Psoas muscle (tissue), 8 donors: Measurements from ENCODE around the gene P2RX5. TPM values are rescaled to one million over a fixed set of nuclear protein-coding genes. Genes with fewer than 3 reads are reported as not detected.
A peak's percentile ranks its signal among the peaks of the same experiment; 100 is the strongest.

Source experiments
- ATAC-seq, 4 donors: fragments of 200-7000 bp; cut with Tn5 transposase; one replicate each; pipeline ENCODE4 v1.9.1; 2020; ENCODE audit warnings: moderate library complexity in 3 of 4, mild to moderate bottlenecking in 2 of 4
- DNase-seq, 2 donors: peaks; one replicate each; pipeline ENCODE4 v3.0.0-alpha.2; 2020
- H3K27ac ChIP-seq: fragments of 200-600 bp; one replicate; pipeline ENCODE4 v1.8.0; 2022
- H3K27me3 ChIP-seq, 3 donors: fragments of 200-600 bp in 1 of 3; one replicate each; pipeline versions ENCODE4 v1.6.1 to v1.8.0; 2013 to 2022; ENCODE audit warnings: low read length in 2 of 3, mild to moderate bottlenecking in 2 of 3, moderate library complexity in 1 of 3; ENCODE audit not compliant: insufficient read depth in 3 of 3
- H3K36me3 ChIP-seq, 2 donors: fragments of 200-600 bp in 1 of 2; one replicate each; pipeline versions ENCODE4 v1.6.1 to v1.8.0; 2013 to 2022; ENCODE audit warnings: low read depth in 1 of 2, mild to moderate bottlenecking in 1 of 2, moderate library complexity in 1 of 2; ENCODE audit not compliant: insufficient read depth in 1 of 2
- H3K4me1 ChIP-seq: fragments of 200-600 bp; one replicate; pipeline ENCODE4 v1.8.0; 2022
- H3K4me3 ChIP-seq: fragments of 200-600 bp; one replicate; pipeline ENCODE4 v1.8.0; 2022; ENCODE audit warnings: mild to moderate bottlenecking
- H3K9me3 ChIP-seq: fragments of 200-600 bp; one replicate; pipeline ENCODE4 v1.8.0; 2022
- WGBS, 3 donors: extraction: QIAGEN DNeasy Blood & Tissue Kit; methylation state at CpG; one replicate each; pipeline versions ENCODE4 v1.1.6 to v1.1.7; 2013; 5-methylcytosine and 5-hydroxymethylcytosine counted together
- intact Hi-C, 2 donors: fragments of 100-400 bp; cut with DNase I; formaldehyde crosslinking; loops; one replicate each; pipeline versions ENCODE4 v1.11.0 to v1.14.2; 2022
- polyA plus RNA-seq, 3 donors: library from polyadenylated mRNA; stranded (reverse); fragments of 200-250 nt; gene quantifications; one replicate each; pipeline ENCODE4 v1.2.3, GENCODE V29; 2013
- total RNA-seq, 4 donors: library from RNA; stranded (reverse); fragmentation: NEBNext Ultra II Directional in 2 of 4; extraction: Animal tissue kit (Norgen Biotek cat#: 25700) in 2 of 4; gene quantifications; one replicate each; pipeline versions ENCODE4 v1.2.1 to v1.2.4, GENCODE V29; 2021 to 2023
- TF ChIP-seq, protein P1 (sequence below): fragments of 200-600 bp; IDR thresholded peaks from one replicate; pipeline ENCODE4 v1.8.0; 2022; ENCODE audit warnings: antibody characterized with exemption
- donor health status: healthy with polysubstance abuse.
- donor health status: DM: no; HTN: no; CAD: no; lungs with moderate emphysema.
- donor health status: Bipolar disorder and iron deficiency.
- donor health status: healthy.
- donor health status: DM: yes; HTN: yes; CAD: no.
- donor health status: DM: no; HTN: no; CAD: no.
- donor health status: DM: no; HTN: no; CAD: no.
- donor health status: DM: yes; HTN: yes; CAD: no.

P2RX5 gene
- total and polyA plus RNA-seq, 7 donors: 15.5 to 138 (median 30.8) TPM

DNA sequence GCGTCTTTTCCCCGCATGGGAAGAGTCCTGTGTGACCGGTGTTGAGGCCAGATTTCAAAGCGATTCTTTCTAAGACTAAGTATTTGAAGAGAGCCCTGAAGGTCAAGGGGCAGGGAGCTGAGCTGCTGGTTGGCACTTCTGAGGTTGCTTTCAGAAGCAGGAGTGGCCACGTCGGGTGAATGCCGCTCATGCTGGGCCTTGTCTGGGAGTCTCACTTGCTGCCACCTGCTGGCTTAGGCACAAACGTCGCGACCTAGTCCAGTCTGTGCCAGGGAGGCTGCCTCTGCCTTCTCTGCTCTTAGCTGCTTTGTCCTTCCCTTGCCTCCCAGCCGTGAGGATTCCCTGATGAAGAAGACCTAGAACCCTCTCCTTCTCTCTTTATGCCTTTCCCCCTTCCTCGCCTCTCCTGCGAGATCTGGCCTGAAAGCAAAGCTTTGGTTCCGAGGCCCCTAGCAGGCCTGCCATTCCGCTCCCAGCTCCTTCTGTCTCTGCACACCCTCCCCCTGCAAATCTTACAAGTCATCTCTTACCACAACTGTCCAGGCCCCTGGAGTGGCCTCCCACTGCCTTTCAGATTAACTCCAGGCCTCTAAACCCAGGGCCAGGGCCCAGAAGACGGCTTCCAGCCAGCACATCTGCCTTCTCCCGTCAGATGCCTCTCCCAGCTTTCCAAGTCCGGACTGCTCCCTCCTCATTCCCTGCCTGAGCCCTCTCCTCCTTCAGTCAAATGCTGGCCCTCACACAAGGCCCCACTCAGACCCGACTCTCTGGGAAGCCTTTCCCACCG lies 48.0 kb downstream of the P2RX5 start:
- Histone ChIP-seq H3K36me3 (peaks cover 0 to 84% of the 10 kb centered on the region in 2 donors), H3K4me1 (no peaks in the 10 kb centered on the region), H3K4me3 (no peak overlapping the region), H3K27ac (no peak overlapping the region), H3K9me3 (no peaks in the 10 kb centered on the region), H3K27me3 (no peaks in the 10 kb centered on the region)
- TF ChIP-seq, protein P1, sequence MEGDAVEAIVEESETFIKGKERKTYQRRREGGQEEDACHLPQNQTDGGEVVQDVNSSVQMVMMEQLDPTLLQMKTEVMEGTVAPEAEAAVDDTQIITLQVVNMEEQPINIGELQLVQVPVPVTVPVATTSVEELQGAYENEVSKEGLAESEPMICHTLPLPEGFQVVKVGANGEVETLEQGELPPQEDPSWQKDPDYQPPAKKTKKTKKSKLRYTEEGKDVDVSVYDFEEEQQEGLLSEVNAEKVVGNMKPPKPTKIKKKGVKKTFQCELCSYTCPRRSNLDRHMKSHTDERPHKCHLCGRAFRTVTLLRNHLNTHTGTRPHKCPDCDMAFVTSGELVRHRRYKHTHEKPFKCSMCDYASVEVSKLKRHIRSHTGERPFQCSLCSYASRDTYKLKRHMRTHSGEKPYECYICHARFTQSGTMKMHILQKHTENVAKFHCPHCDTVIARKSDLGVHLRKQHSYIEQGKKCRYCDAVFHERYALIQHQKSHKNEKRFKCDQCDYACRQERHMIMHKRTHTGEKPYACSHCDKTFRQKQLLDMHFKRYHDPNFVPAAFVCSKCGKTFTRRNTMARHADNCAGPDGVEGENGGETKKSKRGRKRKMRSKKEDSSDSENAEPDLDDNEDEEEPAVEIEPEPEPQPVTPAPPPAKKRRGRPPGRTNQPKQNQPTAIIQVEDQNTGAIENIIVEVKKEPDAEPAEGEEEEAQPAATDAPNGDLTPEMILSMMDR: peak; percentile 49
- intact Hi-C loops: no loop called here
- DNase-seq: peak in 1 of 2 donors; percentile 72
- peak; percentile 74 to 84 (median 82) for ATAC-seq
- 52 to 63% (median 53%) methylated on average over 20 of the region's 20 CpGs for WGBS, 3 donors

DNA sequence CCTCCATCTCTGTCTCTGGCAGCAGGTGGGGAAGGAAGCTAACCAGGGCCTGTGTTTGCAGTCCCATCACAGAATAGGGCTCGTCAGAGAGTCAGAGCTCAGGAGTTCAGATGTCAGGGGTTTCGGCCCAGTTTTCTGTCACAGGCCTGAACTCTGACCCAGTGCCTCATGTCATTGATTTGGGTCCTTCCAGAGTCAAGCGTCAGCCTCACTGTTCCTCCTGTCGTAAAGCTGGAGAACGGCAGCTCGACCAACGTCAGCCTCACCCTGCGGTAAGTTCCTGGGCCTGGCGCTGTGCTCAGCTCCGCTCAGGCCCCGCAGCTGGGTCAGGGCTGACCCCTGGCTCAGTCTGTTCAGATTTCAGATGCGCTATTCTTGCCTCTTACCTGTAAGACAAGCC lies 48.7 kb downstream of the P2RX5 start:
- no peak overlapping the region for H3K27ac ChIP-seq
- peaks cover 0 to 83% of the 10 kb centered on the region in 2 donors for H3K36me3 ChIP-seq
- H3K4me3 ChIP-seq: no peak overlapping the region
- TF ChIP-seq, protein P1: no peak
- H3K27me3 ChIP-seq: no peaks in the 10 kb centered on the region
- H3K4me1 ChIP-seq: no peaks in the 10 kb centered on the region
- no peaks in the 10 kb centered on the region for H3K9me3 ChIP-seq
- ATAC-seq (peak in 2 of 4 donors; percentile 10), DNase-seq (no peak)
- WGBS, 3 donors: 80 to 88% (median 81%) methylated on average over 12 of the region's 12 CpGs
- intact Hi-C loops: no loop called here

DNA sequence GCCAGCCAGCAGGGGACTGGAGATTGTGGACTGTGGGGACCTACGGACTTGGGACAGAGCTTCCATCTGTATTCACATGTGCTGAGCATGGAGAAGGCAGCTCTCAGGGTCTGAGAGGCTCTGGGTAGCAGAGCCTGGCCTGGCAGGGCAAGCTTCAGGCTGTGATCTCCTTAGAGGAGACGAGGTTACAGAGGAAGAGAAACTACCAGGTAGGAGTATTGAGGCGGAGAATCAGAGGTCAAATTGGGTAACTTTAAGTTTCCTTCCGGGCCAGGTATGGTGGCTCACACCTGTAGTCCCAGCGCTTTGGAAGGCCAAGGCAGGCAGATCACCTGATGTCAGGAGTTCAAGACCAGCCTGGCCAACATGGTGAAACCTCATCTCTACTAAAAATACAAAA lies 50.6 kb downstream of the P2RX5 start:
- Histone ChIP-seq H3K36me3 (peaks cover 0 to 65% of the 10 kb centered on the region in 2 donors), H3K4me1 (peaks cover 8% of the 10 kb centered on the region), H3K4me3 (no peak overlapping the region), H3K9me3 (no peaks in the 10 kb centered on the region), H3K27ac (no peak overlapping the region), H3K27me3 (no peaks in the 10 kb centered on the region)
- no peak for ATAC-seq
- TF ChIP-seq, protein P1: no peak
- DNase-seq: no peak
- intact Hi-C loops: no loop called here
- 58 to 87% (median 83%) methylated on average over 5 of the region's 5 CpGs for WGBS, 3 donors

DNA sequence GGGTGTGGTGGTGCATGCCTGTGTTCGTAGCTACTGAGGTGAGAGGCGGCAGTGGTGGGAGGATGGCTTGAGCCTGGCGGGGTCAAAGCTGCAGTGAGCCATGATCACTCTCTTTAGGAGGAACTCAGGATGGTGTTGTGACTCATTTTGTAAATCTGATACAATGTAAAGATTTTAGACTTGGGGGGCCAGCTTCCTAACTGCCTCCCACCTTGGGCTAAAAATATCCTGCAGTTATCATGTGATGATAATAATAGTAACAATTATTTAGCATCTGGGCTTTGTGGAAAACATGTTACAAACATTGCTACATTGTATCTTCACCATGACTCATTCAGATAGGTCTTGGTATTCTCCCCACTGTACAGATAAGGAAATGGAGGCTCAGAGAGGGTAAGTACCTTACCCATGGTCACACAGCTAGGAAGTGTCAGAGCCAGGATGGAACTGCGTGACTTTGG lies 52.0 kb downstream of the P2RX5 start:
- Histone ChIP-seq H3K27me3 (no peaks in the 10 kb centered on the region), H3K27ac (no peak overlapping the region), H3K4me1 (peaks cover 16% of the 10 kb centered on the region), H3K4me3 (no peak overlapping the region), H3K9me3 (no peaks in the 10 kb centered on the region), H3K36me3 (peaks cover 0 to 55% of the 10 kb centered on the region in 2 donors)
- WGBS, 3 donors: 93 to 97% (median 95%) methylated on average over 4 of the region's 4 CpGs
- ATAC-seq (no peak), DNase-seq (no peak)
- TF ChIP-seq, protein P1: no peak
- intact Hi-C loops: no loop called here
